ENCODE data around the gene SPTBN5. TPM values are rescaled to one million over a fixed set of nuclear protein-coding genes. Genes with fewer than 3 reads are reported as not detected.

SPTBN5 gene
- total RNA-seq, 3 donors from 2014 or later (not counting 1 experiment from before 2014, with no cell fraction given) = 4.1 to 6.0 (median 5.2) TPM

DNA sequence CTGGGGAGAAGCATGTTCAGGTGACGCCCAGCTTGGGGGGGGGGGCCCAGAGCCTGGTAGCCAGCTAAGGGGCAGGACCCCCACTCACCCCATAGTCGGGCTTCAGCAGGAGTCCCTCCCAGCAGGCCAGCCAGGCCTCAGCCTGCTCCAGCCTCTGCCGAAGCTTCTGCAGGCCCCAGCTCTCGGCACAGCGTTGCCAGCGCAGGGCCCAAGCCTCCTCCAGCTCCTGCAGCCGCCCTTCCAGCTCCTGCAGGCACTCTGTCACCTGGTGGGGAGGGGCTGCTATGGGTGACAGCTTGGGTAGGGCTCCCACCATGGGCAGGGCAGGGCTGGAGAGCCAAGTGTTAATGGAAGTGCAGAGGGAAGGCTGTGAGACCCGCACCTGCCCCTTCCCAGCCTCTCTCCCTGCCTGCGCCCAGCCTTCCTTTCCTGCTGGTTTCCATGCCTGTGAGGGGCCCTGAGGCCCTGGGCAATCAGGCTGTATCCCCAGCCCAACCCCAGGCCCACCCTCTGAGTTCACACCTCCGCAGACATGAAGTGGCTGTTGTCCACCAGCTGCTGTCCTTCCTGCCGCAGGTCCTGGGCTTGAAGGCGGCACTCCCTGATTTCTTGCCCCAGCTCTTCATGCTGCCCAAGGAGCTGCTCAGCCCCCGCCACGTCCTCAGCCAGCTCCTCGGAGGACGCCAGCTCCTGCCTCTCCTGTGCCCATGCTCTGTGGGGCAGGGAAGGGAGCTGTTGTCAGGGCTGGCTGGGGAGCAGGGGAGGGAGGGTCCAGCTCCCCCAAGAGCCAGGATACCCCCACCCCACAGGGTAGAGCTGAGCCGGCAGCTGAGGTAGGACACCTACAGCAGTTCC lies 40.9 kb downstream of the SPTBN5 start:
- TF ChIP-seq, protein P1, sequence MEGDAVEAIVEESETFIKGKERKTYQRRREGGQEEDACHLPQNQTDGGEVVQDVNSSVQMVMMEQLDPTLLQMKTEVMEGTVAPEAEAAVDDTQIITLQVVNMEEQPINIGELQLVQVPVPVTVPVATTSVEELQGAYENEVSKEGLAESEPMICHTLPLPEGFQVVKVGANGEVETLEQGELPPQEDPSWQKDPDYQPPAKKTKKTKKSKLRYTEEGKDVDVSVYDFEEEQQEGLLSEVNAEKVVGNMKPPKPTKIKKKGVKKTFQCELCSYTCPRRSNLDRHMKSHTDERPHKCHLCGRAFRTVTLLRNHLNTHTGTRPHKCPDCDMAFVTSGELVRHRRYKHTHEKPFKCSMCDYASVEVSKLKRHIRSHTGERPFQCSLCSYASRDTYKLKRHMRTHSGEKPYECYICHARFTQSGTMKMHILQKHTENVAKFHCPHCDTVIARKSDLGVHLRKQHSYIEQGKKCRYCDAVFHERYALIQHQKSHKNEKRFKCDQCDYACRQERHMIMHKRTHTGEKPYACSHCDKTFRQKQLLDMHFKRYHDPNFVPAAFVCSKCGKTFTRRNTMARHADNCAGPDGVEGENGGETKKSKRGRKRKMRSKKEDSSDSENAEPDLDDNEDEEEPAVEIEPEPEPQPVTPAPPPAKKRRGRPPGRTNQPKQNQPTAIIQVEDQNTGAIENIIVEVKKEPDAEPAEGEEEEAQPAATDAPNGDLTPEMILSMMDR (IDR thresholded peaks at IDR 0.05) = no peak
- Histone ChIP-seq H3K4me1 (ENCODE audit: control insufficient read depth, insufficient read depth, low read length) (no peaks in the 10 kb centered on the region), H3K9me3 (ENCODE audit: control insufficient read depth, insufficient read depth, low read length) (no peaks in the 10 kb centered on the region), H3K36me3 (ENCODE audit: control insufficient read depth, insufficient read depth, low read length) (peaks cover 3% of the 10 kb centered on the region), H3K4me3 (ENCODE audit: low read length) (no peak overlapping the region), H3K27ac (ENCODE audit: low read length) (no peak overlapping the region), H3K27me3 (ENCODE audit: control insufficient read depth, insufficient read depth, low read length) (no peaks in the 10 kb centered on the region)
- WGBS (ENCODE audit: insufficient coverage) = 91% methylated on average over 17 of the region's 17 CpGs
- H3K4me1 Mint-ChIP-seq = no peaks in the 10 kb centered on the region
- peaks cover 5% of the 10 kb centered on the region for H3K36me3 Mint-ChIP-seq
- no peaks in the 10 kb centered on the region for H3K9me3 Mint-ChIP-seq
- no peak overlapping the region for H3K27ac Mint-ChIP-seq
- no peak overlapping the region for H3K4me3 Mint-ChIP-seq
- no peaks in the 10 kb centered on the region for H3K27me3 Mint-ChIP-seq (ENCODE audit: low read depth in 2 of 2)
- intact Hi-C loops (cut with micrococcal nuclease) = no loop called here
- ATAC-seq = no peak
- DNase-seq = no peak

DNA sequence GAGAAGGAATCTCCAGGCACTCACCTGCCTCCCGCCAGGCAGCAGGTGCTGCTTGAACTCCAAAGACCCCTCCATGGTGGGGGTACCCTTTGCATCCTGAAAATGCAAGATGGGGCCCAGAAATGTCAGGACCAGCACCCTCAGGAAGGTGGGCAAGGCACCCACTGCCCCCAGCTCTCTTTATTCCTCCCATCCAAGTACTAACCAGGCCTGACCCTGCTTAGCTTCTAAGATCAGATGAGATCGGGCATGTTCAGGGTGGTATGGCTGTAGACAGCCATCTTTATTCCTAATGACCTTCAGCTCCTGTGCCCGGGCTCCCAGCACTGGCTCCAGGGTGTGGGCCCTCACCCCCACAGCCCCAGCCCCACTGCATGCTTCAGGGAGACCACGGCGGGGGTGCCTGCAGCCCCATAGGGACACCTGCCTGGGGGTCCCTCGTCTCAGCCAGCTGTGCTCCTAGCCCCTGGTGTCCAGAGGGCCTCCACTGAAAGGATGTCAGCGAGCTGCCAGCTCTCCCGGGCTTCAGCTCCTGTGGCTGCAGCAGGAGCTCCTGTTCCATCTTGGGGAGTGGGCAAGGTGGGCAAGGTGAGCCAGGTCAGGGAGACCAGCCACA lies 42.0 kb downstream of the SPTBN5 start:
- Mint-ChIP-seq H3K27ac (no peak overlapping the region), H3K9me3 (no peaks in the 10 kb centered on the region), H3K36me3 (peaks cover 5% of the 10 kb centered on the region), H3K27me3 (ENCODE audit: low read depth in 2 of 2) (no peaks in the 10 kb centered on the region), H3K4me1 (no peaks in the 10 kb centered on the region), H3K4me3 (no peak overlapping the region)
- no peaks in the 10 kb centered on the region for H3K4me1 ChIP-seq (ENCODE audit: control insufficient read depth, insufficient read depth, low read length)
- whole genome bisulfite sequencing (ENCODE audit: insufficient coverage) = 86% methylated on average over 8 of the region's 8 CpGs
- H3K9me3 ChIP-seq (ENCODE audit: control insufficient read depth, insufficient read depth, low read length) = no peaks in the 10 kb centered on the region
- H3K27ac ChIP-seq (ENCODE audit: low read length) = no peak overlapping the region
- no peaks in the 10 kb centered on the region for H3K27me3 ChIP-seq (ENCODE audit: control insufficient read depth, insufficient read depth, low read length)
- no peak for ATAC-seq
- TF ChIP-seq, protein P1 (IDR thresholded peaks at IDR 0.05) = no peak
- intact Hi-C loops (cut with micrococcal nuclease) = no loop called here
- DNase-seq = no peak
- H3K36me3 ChIP-seq (ENCODE audit: control insufficient read depth, insufficient read depth, low read length) = peaks cover 9% of the 10 kb centered on the region
- H3K4me3 ChIP-seq (ENCODE audit: low read length) = no peak overlapping the region

DNA sequence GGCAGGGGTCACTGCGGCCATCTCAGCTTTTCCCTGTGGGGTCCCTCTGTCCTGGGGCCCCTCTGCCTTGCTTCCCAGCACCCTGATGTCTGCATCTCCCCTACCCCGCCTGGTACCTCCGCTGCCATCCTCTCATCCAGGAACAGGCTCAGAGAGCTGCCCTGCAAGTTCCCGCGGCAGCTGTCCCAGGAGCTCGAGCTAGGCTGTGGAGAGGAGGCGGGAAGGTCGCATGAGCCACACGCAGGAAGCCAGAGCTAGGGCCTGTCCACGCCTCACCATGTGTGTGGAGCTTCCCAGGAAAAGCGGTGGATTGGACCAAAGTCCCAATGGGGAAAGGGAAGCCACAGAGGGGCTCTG lies 42.7 kb downstream of the SPTBN5 start:
- intact Hi-C loops (cut with micrococcal nuclease) = no loop called here
- Mint-ChIP-seq H3K4me3 (no peak overlapping the region), H3K36me3 (peaks cover 5% of the 10 kb centered on the region), H3K9me3 (no peaks in the 10 kb centered on the region), H3K4me1 (no peaks in the 10 kb centered on the region), H3K27me3 (ENCODE audit: low read depth in 2 of 2) (no peaks in the 10 kb centered on the region), H3K27ac (no peak overlapping the region)
- Histone ChIP-seq H3K27me3 (ENCODE audit: control insufficient read depth, insufficient read depth, low read length) (no peaks in the 10 kb centered on the region), H3K9me3 (ENCODE audit: control insufficient read depth, insufficient read depth, low read length) (no peaks in the 10 kb centered on the region), H3K36me3 (ENCODE audit: control insufficient read depth, insufficient read depth, low read length) (peaks cover 13% of the 10 kb centered on the region), H3K4me1 (ENCODE audit: control insufficient read depth, insufficient read depth, low read length) (no peaks in the 10 kb centered on the region), H3K4me3 (ENCODE audit: low read length) (no peak overlapping the region), H3K27ac (ENCODE audit: low read length) (no peak overlapping the region)
- ATAC-seq (no peak), DNase-seq (no peak)
- 46% methylated on average over 11 of the region's 11 CpGs for WGBS (ENCODE audit: insufficient coverage)
- TF ChIP-seq, protein P1 (IDR thresholded peaks at IDR 0.05) = no peak
